H54 (cell line): ENCODE results near the gene C1orf159.

ENCODE experiments used
- DNase-seq: peaks from one replicate; pipeline ENCODE4 v3.0.0; 2011; ENCODE audit warnings: low spot score, mixed read lengths; ENCODE audit not compliant: insufficient read length
- FAIRE-seq: peaks from 3 replicates; lab custom pipeline; 2011; peaks lifted over from hg19 to GRCh38; lab: Jason Lieb, UNC
- POLR2A ChIP-seq: IDR thresholded peaks from 2 replicates; pipeline ENCODE4 v1.6.1; 2011; ENCODE audit warnings: low read depth, mild to moderate bottlenecking, low read length

The C1orf159 gene

GRCh38 chr1:1046767-1047166, 69.1 kb downstream of the C1orf159 start:
- no peak for DNase-seq
- TF ChIP-seq POLR2A = no peak
- no peak for FAIRE-seq

- TF ChIP-seq POLR2A = no peak
- no peak for FAIRE-seq
- DNase-seq = no peak
Measured at GRCh38 chr1:1046243-1046642, 69.6 kb downstream of the C1orf159 start.

- FAIRE-seq = no peak
- no peak for TF ChIP-seq POLR2A
Measured at GRCh38 chr1:1045129-1045528, 70.8 kb downstream of the C1orf159 start.

GRCh38 chr1:1044455-1045078, 71.3 kb downstream of the C1orf159 start:
- FAIRE-seq (no peak), DNase-seq (no peak)
- TF ChIP-seq POLR2A = no peak

More at GRCh38 chr1:1045129-1045528, 70.8 kb downstream of the C1orf159 start:
- DNase-seq = no peak

GRCh38 chr1:1043921-1044320, 72.0 kb downstream of the C1orf159 start:
- no peak for FAIRE-seq
- no peak for DNase-seq
- TF ChIP-seq POLR2A = no peak

GRCh38 chr1:1043411-1043810, 72.5 kb downstream of the C1orf159 start:
- FAIRE-seq (no peak), DNase-seq (no peak)
- TF ChIP-seq POLR2A = no peak

GRCh38 chr1:1042835-1043234, 73.1 kb downstream of the C1orf159 start:
- DNase-seq (no peak), FAIRE-seq (no peak)
- TF ChIP-seq POLR2A = no peak

GRCh38 chr1:1041873-1042272, 74.0 kb downstream of the C1orf159 start:
- no peak for TF ChIP-seq POLR2A

GRCh38 chr1:1041092-1041523, 74.8 kb downstream of the C1orf159 start:
- no peak for TF ChIP-seq POLR2A

More at GRCh38 chr1:1041873-1042272, 74.0 kb downstream of the C1orf159 start:
- DNase-seq = no peak
- FAIRE-seq = no peak

GRCh38 chr1:1040004-1040991, 75.6 kb downstream of the C1orf159 start:
- no peak for DNase-seq
- FAIRE-seq = no peak

More at GRCh38 chr1:1041092-1041523, 74.8 kb downstream of the C1orf159 start:
- DNase-seq (no peak), FAIRE-seq (no peak)

GRCh38 chr1:1039145-1039910, 76.6 kb downstream of the C1orf159 start:
- FAIRE-seq (no peak), DNase-seq (no peak)
- TF ChIP-seq POLR2A = no peak

More at GRCh38 chr1:1040004-1040991, 75.6 kb downstream of the C1orf159 start:
- TF ChIP-seq POLR2A = no peak

GRCh38 chr1:1038694-1039093, 77.2 kb downstream of the C1orf159 start:
- FAIRE-seq (no peak), DNase-seq (no peak)
- no peak for TF ChIP-seq POLR2A
